Small intestine (tissue), 7 donors: ENCODE measurements around the gene ZNF575. TPM values are rescaled to one million over a fixed set of nuclear protein-coding genes. Genes with fewer than 3 reads are reported as not detected.

Source experiments
- DNase-seq, 2 donors: peaks; one replicate each; pipeline versions ENCODE4 v3.0.0 to v3.0.0-alpha.2; 2013
- FAIRE-seq: peaks from 2 replicates; lab custom pipeline; 2012; peaks lifted over from hg19 to GRCh38; lab: Jason Lieb, UNC
- H3K27ac ChIP-seq, 3 donors: one replicate each; pipeline ENCODE4 v1.5.1; 2013; ENCODE audit warnings: low read length in 2 of 3, mild to moderate bottlenecking in 2 of 3, control low read depth in 1 of 3, inconsistent platforms in 1 of 3, low read depth in 1 of 3, moderate library complexity in 1 of 3
- H3K27me3 ChIP-seq, 3 donors: one replicate each; pipeline ENCODE4 v1.6.1; 2013; ENCODE audit warnings: low read length in 3 of 3, inconsistent platforms in 1 of 3; ENCODE audit not compliant: control insufficient read depth in 3 of 3, insufficient read depth in 3 of 3
- H3K36me3 ChIP-seq, 3 donors: one replicate each; pipeline ENCODE4 v1.6.1; 2013; ENCODE audit warnings: low read length in 3 of 3, inconsistent platforms in 1 of 3, low read depth in 1 of 3, mild to moderate bottlenecking in 1 of 3, moderate library complexity in 1 of 3; ENCODE audit not compliant: control insufficient read depth in 3 of 3, insufficient read depth in 2 of 3
- H3K4me1 ChIP-seq, 3 donors: one replicate each; pipeline ENCODE4 v1.6.1; 2013; ENCODE audit warnings: low read length in 2 of 3, inconsistent platforms in 1 of 3, low read depth in 1 of 3, mild to moderate bottlenecking in 1 of 3, moderate library complexity in 1 of 3; ENCODE audit not compliant: control insufficient read depth in 3 of 3, insufficient read depth in 2 of 3
- H3K4me3 ChIP-seq, 3 donors: one replicate each; pipeline ENCODE4 v1.5.1; 2013; ENCODE audit warnings: low read length in 3 of 3, control low read depth in 1 of 3, inconsistent platforms in 1 of 3, low read depth in 1 of 3, mild to moderate bottlenecking in 1 of 3, moderate library complexity in 1 of 3
- H3K9me3 ChIP-seq, 2 donors: one replicate each; pipeline ENCODE4 v1.6.1; 2013; ENCODE audit warnings: low read depth in 1 of 2, low read length in 1 of 2; ENCODE audit not compliant: control insufficient read depth in 2 of 2, insufficient read depth in 1 of 2
- WGBS, 3 donors: extraction: QIAGEN DNeasy Blood & Tissue Kit; methylation state at CpG; one replicate each; pipeline ENCODE4 v1.1.7; 2013; 5-methylcytosine and 5-hydroxymethylcytosine counted together
- polyA plus RNA-seq, 4 donors: library from polyadenylated mRNA; stranded (reverse) in 3 of 4; unstranded in 1 of 4; fragments of 200-250 nt in 3 of 4; fragments of 120-200 nt in 1 of 4; gene quantifications; one replicate each; pipeline versions ENCODE4 v1.2.1 to v1.2.3, GENCODE V29; 2013
- donor health status: healthy with polysubstance abuse.
- donor health status: control.
- donor health status: control.
- donor health status: Bipolar disorder and iron deficiency.
- donor health status: healthy.

The ZNF575 gene
- polyA plus RNA-seq, 4 donors = 1.1 to 4.5 (median 1.9) TPM

DNA sequence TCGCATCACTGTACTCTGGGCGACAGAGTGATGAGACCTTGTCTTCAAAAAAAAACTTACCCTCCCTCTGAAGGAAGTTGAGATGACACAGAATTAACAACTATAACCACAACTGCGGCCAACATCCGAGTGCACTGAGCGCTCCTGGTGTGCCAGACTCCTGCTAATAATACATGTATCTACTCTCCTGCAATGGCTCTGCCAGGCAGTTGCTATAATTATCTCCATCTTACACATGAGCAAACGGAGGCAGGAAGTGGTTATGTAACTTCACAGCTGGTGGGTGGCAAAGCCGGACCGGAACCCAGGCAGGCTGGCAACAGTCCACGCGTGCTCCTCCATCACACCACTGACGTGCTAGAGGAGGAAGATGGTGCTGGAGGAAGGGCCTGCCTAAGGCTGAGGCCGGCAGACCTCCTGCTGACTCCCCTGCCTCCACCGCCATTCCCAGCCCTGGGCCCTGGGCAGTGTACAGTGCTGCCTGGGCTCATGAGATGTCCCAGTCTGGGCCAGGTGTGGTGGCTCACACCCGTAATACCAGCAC is 29.8 kb downstream of the ZNF575 start:
- no peak overlapping the region for H3K4me3 ChIP-seq
- 55 to 75% (median 64%) methylated on average over 14 of the region's 14 CpGs for WGBS, 3 donors
- no peak for FAIRE-seq
- H3K27me3 ChIP-seq = no peaks in the 10 kb centered on the region
- H3K4me1 ChIP-seq = no peaks in the 10 kb centered on the region
- peak overlapping the region in 2 of 3 donors; percentile 44 to 77 for H3K27ac ChIP-seq
- peak in 1 of 2 donors; percentile 61 for DNase-seq
- H3K9me3 ChIP-seq = no peaks in the 10 kb centered on the region
- H3K36me3 ChIP-seq = peaks cover 0 to 44% (median 0%) of the 10 kb centered on the region in 3 donors

DNA sequence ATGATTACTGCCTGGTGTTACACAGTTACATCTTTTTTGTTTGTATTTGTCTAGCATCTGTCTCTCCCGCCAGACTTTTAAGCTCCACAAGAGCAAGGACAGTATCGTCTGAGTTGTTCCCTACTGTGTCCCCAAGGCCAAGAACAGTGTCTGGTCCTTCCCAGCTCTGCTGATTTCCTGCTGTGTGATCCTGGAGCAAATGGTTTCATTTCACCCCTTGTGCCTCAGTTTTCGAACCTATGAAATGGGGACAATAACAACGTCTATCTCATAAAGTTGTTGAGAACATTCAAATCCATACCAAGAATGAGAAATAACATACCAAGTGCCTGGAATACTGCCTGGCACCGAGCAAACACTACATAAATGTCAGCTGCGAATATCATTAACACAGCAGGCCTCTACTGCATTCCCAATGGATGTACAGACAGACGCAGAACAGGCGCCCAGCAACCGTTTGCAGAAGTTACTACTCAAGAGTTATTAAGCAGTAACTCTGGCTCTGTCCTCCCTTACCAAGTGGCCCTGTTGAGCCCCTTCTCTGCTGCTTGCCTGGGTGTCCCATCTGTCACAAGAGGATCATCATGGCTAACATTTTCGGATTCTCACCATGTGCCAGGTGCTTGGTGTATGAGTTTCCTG is 30.9 kb downstream of the ZNF575 start:
- 91 to 94% (median 93%) methylated on average over 10 of the region's 10 CpGs for WGBS, 3 donors
- FAIRE-seq (no peak), DNase-seq (no peak)
- no peak overlapping the region for H3K4me3 ChIP-seq
- no peaks in the 10 kb centered on the region for H3K9me3 ChIP-seq
- H3K27ac ChIP-seq = peak overlapping the region in 1 of 3 donors; percentile 8
- H3K36me3 ChIP-seq = peaks cover 0 to 36% (median 0%) of the 10 kb centered on the region in 3 donors
- no peaks in the 10 kb centered on the region for H3K27me3 ChIP-seq
- no peaks in the 10 kb centered on the region for H3K4me1 ChIP-seq

DNA sequence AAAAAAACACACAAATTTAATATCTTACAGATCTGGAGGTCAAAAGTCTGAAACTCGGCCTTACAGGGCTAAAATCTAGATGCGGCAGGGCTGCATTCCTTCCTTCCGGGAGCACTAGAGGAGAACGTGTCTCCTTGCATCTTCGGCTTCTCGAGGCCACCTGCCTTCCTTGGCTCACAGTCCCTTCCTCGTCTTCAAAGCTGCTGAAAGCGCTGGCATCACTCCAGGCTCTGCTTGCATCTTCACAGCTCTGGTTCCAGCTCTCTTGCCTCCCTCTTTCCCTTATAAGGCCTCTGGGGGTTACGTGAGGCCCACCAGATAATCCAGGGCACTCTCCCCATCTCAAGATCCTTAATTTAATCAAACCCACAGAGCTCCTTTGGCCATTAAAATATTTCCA is 31.8 kb downstream of the ZNF575 start:
- Histone ChIP-seq H3K4me3 (no peak overlapping the region), H3K4me1 (no peaks in the 10 kb centered on the region), H3K9me3 (no peaks in the 10 kb centered on the region), H3K36me3 (peaks cover 0 to 33% (median 0%) of the 10 kb centered on the region in 3 donors), H3K27me3 (no peaks in the 10 kb centered on the region), H3K27ac (no peak overlapping the region)
- DNase-seq = no peak
- 68 to 73% (median 73%) methylated on average over 9 of the region's 9 CpGs for WGBS, 3 donors
- no peak for FAIRE-seq

DNA sequence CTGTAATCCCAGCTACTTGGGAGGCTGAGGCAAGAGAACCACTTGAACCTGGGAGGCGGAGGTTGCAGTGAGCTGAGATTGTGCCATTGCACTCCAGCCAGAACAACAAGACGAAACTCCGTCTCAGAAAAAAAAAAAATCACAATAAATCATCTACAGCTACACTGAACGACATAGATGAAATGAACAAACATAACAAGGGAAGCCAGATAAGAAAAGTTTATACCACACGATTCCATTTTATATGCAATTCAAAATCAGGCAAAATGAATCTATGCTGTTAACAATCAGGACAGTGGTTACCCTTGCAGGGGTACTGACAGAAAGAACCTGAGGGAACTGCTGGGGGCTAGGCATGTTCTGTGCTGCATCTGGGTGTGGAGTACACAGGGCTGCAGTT is 36.7 kb downstream of the ZNF575 start:
- FAIRE-seq (no peak), DNase-seq (no peak)
- H3K36me3 ChIP-seq = peaks cover 0 to 19% (median 2%) of the 10 kb centered on the region in 3 donors
- H3K27ac ChIP-seq = no peak overlapping the region
- peaks cover 0 to 5% (median 0%) of the 10 kb centered on the region in 3 donors for H3K4me1 ChIP-seq
- WGBS, 3 donors = 87 to 89% (median 88%) methylated on average over 5 of the region's 5 CpGs
- no peak overlapping the region for H3K4me3 ChIP-seq
- H3K27me3 ChIP-seq = no peaks in the 10 kb centered on the region
- H3K9me3 ChIP-seq = no peaks in the 10 kb centered on the region

DNA sequence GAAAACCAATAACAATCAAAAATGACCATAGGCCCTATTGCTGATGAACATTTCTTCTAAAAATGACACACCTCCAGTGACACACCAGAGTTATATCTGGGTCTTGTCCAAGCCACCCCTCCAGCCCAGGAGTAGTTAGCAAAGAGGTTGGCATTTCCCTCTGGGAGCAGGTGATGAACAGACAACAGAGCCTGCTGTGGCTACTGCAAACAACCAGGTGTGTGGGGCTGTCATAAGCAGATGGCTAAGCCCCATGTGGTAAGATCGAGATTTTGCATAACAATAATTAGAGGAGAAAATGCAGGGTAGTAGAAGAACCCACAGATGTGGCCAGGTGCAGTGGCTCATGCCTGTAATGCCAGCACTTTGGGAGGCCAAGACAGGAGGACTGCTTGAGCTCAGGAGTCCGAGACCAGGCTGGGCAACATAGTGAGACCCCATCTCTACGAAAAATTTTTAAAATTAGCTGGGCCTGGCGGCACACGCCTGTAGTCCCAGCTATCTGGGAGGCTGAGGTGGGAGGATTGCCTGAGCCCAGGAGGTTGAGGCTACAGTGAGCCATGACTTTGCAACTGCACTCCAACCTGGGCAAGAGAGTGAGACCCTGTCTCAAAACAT is 37.3 kb downstream of the ZNF575 start:
- no peaks in the 10 kb centered on the region for H3K27me3 ChIP-seq
- peaks cover 0 to 8% (median 0%) of the 10 kb centered on the region in 3 donors for H3K4me1 ChIP-seq
- no peak overlapping the region for H3K27ac ChIP-seq
- H3K4me3 ChIP-seq = no peak overlapping the region
- no peak for FAIRE-seq
- WGBS, 3 donors = 83 to 85% (median 83%) methylated on average over 5 of the region's 5 CpGs
- DNase-seq = no peak
- H3K9me3 ChIP-seq = no peaks in the 10 kb centered on the region
- peaks cover 0 to 18% (median 2%) of the 10 kb centered on the region in 3 donors for H3K36me3 ChIP-seq

DNA sequence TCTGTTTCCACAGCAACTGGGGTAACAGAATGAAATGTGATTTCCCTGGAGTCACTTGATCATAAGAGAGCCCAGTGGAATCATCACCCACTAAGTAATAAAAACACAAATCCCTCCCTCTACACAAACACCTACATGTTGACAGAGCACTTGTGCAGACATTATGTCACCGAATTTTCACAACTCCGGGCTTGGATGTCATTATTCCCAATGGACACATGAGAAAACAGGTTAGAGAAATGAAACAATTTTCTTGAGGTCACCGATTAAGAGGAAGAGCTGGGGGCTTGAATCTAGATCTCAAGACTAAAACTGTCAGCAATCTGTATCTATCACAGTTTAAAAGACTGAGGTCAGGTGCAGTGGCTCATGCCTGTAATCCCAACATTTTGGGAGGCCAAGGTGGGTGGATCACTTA is 39.2 kb downstream of the ZNF575 start:
- H3K27me3 ChIP-seq = no peaks in the 10 kb centered on the region
- FAIRE-seq (no peak), DNase-seq (peak; percentile 21 to 36)
- peak overlapping the region in 1 of 3 donors; percentile 55 for H3K27ac ChIP-seq
- peaks cover 0 to 18% (median 2%) of the 10 kb centered on the region in 3 donors for H3K36me3 ChIP-seq
- H3K4me1 ChIP-seq = peaks cover 0 to 16% (median 0%) of the 10 kb centered on the region in 3 donors
- H3K9me3 ChIP-seq = no peaks in the 10 kb centered on the region
- WGBS, 3 donors = 61 to 75% (median 71%) methylated on average over 3 of the region's 3 CpGs
- H3K4me3 ChIP-seq = no peak overlapping the region

DNA sequence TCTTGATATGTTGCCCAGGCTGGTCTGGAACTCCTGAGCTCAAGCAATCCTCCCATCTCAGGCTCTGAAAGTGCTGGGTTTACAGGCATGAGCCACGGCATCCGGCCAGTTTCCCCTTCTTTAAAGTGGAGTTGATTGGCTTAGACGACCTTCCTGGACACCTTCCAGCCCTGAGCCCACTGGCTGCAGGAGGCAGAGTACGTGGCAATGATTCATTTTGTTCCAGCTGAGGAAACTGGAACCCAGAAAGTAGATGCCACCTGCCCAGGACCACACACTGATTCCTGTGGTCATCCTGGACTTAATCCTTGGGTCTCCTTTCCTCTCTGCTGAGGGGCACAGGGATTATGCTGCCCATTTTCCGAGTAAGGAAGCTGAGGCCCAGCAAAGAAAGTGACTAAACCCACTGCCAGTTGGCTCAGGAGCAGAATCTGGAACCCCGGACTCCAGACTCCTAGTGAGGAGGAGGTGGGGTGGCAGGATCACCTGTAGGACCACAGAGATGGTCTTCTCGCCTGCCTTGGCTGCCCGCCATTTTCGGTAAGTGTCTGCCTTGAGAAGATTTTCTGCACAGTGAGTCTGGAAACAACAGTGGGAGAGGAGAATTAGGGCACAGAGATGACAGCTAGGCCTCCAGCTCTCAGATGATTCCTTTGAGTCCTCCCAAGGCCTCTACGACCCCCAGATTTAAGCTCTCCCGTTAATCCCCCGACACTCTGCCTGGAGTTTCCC is 41.6 kb downstream of the ZNF575 start:
- DNase-seq (no peak), FAIRE-seq (no peak)
- H3K36me3 ChIP-seq = peaks cover 0 to 18% (median 2%) of the 10 kb centered on the region in 3 donors
- peaks cover 0 to 16% (median 0%) of the 10 kb centered on the region in 3 donors for H3K4me1 ChIP-seq
- no peaks in the 10 kb centered on the region for H3K9me3 ChIP-seq
- peak overlapping the region; percentile 38 to 99 (median 85) for H3K4me3 ChIP-seq
- H3K27ac ChIP-seq = peak overlapping the region in 2 of 3 donors; percentile 79 to 83
- no peaks in the 10 kb centered on the region for H3K27me3 ChIP-seq
- 22 to 33% (median 27%) methylated on average over 12 of the region's 12 CpGs for WGBS, 3 donors
